Adrenal gland (tissue), 5 donors: ENCODE measurements around the gene IQCE.

Experiments used
- CTCF ChIP-seq, 6 experiments: fragments of 450-650 bp in 4 of 6; fragments of 200-600 bp in 2 of 6; sonication (generic) in 1 of 6; IDR thresholded peaks; 1 replicate in 5 of 6; 2 replicates in 1 of 6; pipeline versions ENCODE4 v1.5.1 to v1.8.0; 2016 to 2021; ENCODE audit warnings: antibody characterized with exemption in 6 of 6, mild to moderate bottlenecking in 2 of 6, moderate library complexity in 1 of 6
- POLR2A ChIP-seq, 2 donors: fragments of 450-650 bp; IDR thresholded peaks; one replicate each; pipeline ENCODE4 v1.6.1; 2017; ENCODE audit warnings: antibody characterized with exemption in 2 of 2, mild to moderate bottlenecking in 2 of 2, moderate library complexity in 1 of 2
- donor health status: DM: no; HTN: no; CAD: no.

GRCh38 chr7:2573761-2574160 lies 15.0 kb downstream of the IQCE start:
- TF ChIP-seq CTCF (IDR thresholded peaks at IDR 0.05) (no peak), POLR2A (IDR thresholded peaks at IDR 0.05) (no peak)
